AML-193 (cell line): ENCODE data around the gene LRRFIP2.
"Not testable (repeated sequence)": the region's sequence is repeated elsewhere in the genome, so short reads cannot be mapped to it uniquely, and the experiment has no call there.

Experiments used
- DNase-seq, 2 experiments: peaks; one replicate each; lab custom pipeline; 2025; lab: John Stamatoyannopoulos, UW

LRRFIP2 gene

GRCh38 chr3:37058117-37058516, 116.3 kb downstream of the LRRFIP2 start:
- no peak for DNase-seq

GRCh38 chr3:37056826-37057225, 117.6 kb downstream of the LRRFIP2 start:
- DNase-seq = no peak

- not testable (repeated sequence) for DNase-seq
These were observed 119.3 kb downstream of the LRRFIP2 start for GRCh38 chr3:37055077-37055476.

GRCh38 chr3:37054370-37054769, 120.0 kb downstream of the LRRFIP2 start:
- DNase-seq = no peak

GRCh38 chr3:37053753-37054152, 120.6 kb downstream of the LRRFIP2 start:
- no peak for DNase-seq

GRCh38 chr3:37053337-37053736, 121.0 kb downstream of the LRRFIP2 start:
- DNase-seq = no peak

GRCh38 chr3:37052860-37053259, 121.5 kb downstream of the LRRFIP2 start:
- DNase-seq = no peak

- no peak for DNase-seq
These were observed 124.1 kb downstream of the LRRFIP2 start for GRCh38 chr3:37050282-37050681.

- DNase-seq = not testable (repeated sequence)
These were observed 131.7 kb downstream of the LRRFIP2 start for GRCh38 chr3:37042712-37043111.

GRCh38 chr3:37041546-37042195, 132.7 kb downstream of the LRRFIP2 start:
- DNase-seq = no peak

GRCh38 chr3:37040231-37040630, 134.2 kb downstream of the LRRFIP2 start:
- no peak for DNase-seq

GRCh38 chr3:37039161-37039846, 135.1 kb downstream of the LRRFIP2 start:
- DNase-seq = no peak

GRCh38 chr3:37037352-37037751, 137.0 kb downstream of the LRRFIP2 start:
- no peak for DNase-seq

- no peak for DNase-seq
These were observed 141.4 kb downstream of the LRRFIP2 start for GRCh38 chr3:37032961-37033360.

GRCh38 chr3:37031096-37031682, 143.2 kb downstream of the LRRFIP2 start:
- no peak for DNase-seq

- DNase-seq = no peak
These were observed 143.8 kb downstream of the LRRFIP2 start for GRCh38 chr3:37030588-37030987.

- DNase-seq = no peak
These were observed 144.7 kb downstream of the LRRFIP2 start for GRCh38 chr3:37029516-37030163.

- no peak for DNase-seq
These were observed 145.3 kb downstream of the LRRFIP2 start for GRCh38 chr3:37029111-37029510.

- DNase-seq = no peak
These were observed 146.1 kb downstream of the LRRFIP2 start for GRCh38 chr3:37028329-37028728.

- no peak for DNase-seq
These were observed 147.5 kb downstream of the LRRFIP2 start for GRCh38 chr3:37026851-37027250.

GRCh38 chr3:37025561-37026335, 148.6 kb downstream of the LRRFIP2 start:
- DNase-seq = no peak

- DNase-seq = peak; percentile 96 to 98
These were observed 149.5 kb downstream of the LRRFIP2 start for GRCh38 chr3:37024820-37025405.
